WTC11 (cell line): ENCODE results near the gene NCOA6. TPM values are rescaled to one million over a fixed set of nuclear protein-coding genes. Genes with fewer than 3 reads are reported as not detected.
A peak's percentile ranks its signal among the peaks of the same experiment; 100 is the strongest.

Experiments
- ATAC-seq: fragments of 200-7000 bp; cut with Tn5 transposase; 2 replicates; pipeline ENCODE4 v1.10.0; 2021; ENCODE audit warnings: mild to moderate bottlenecking, moderate library complexity
- CTCF ChIA-PET: fragments of 300-600 bp; sonication (Branson Sonifier 250); formaldehyde crosslinking; loops from one replicate; lab custom pipeline; 2021; ENCODE audit warnings: antibody characterized with exemption; lab: Charles Lee
- POLR2A ChIA-PET: fragments of 350-600 bp; sonication (Branson Sonifier 250); formaldehyde crosslinking; loops from one replicate; lab custom pipeline; 2021; ENCODE audit warnings: antibody characterized with exemption; lab: Charles Lee
- DNase-seq: peaks from one replicate; pipeline ENCODE4 v3.0.0; 2021; ENCODE audit warnings: low spot score
- H3K27ac Mint-ChIP-seq: 2 replicates; pipeline ENCODE4 v1.8.0; 2021; ENCODE audit warnings: mixed read lengths
- H3K27me3 Mint-ChIP-seq: 2 replicates; pipeline ENCODE4 v1.8.0; 2021; ENCODE audit warnings: low read depth, mild to moderate bottlenecking, moderate library complexity, mixed read lengths
- H3K36me3 Mint-ChIP-seq: 2 replicates; pipeline ENCODE4 v1.8.0; 2021; ENCODE audit warnings: mixed read lengths
- H3K4me1 Mint-ChIP-seq: 2 replicates; pipeline ENCODE4 v1.8.0; 2022; ENCODE audit warnings: mixed read lengths
- H3K4me3 Mint-ChIP-seq: 2 replicates; pipeline ENCODE4 v1.8.0; 2021; ENCODE audit warnings: mild to moderate bottlenecking, moderate library complexity, mixed read lengths
- H3K9me3 Mint-ChIP-seq: 2 replicates; pipeline ENCODE4 v1.8.0; 2021; ENCODE audit warnings: mixed read lengths
- FOXP1 ChIP-seq: sonication (generic); formaldehyde crosslinking; IDR thresholded peaks from 2 replicates; pipeline ENCODE4 v1.8.0; 2022; ENCODE audit warnings: missing genetic modification reagents, mild to moderate bottlenecking, moderate library complexity, borderline replicate concordance
- PRRX2 ChIP-seq: fragments of 250-450 bp; sonication (Bioruptor Pico); IDR thresholded peaks from 2 replicates; pipeline ENCODE4 v1.8.0; 2021; ENCODE audit warnings: mild to moderate bottlenecking
- RELA ChIP-seq: sonication (generic); formaldehyde crosslinking; IDR thresholded peaks from 2 replicates; pipeline ENCODE4 v1.8.1; 2022; ENCODE audit warnings: missing genetic modification reagents, mild to moderate bottlenecking, borderline replicate concordance
- SMAD4 ChIP-seq: sonication (generic); formaldehyde crosslinking; IDR thresholded peaks from 2 replicates; pipeline ENCODE4 v1.8.0; 2022; ENCODE audit warnings: mild to moderate bottlenecking, missing genetic modification reagents
- SP1 ChIP-seq: sonication (generic); formaldehyde crosslinking; conservative IDR thresholded peaks from 2 replicates; pipeline ENCODE4 v1.8.1; 2022; ENCODE audit warnings: missing genetic modification reagents
- total RNA-seq: library from RNA; stranded (reverse); gene quantifications from 3 replicates; pipeline ENCODE4 v1.2.3, GENCODE V29; 2021
- TF ChIP-seq, protein P1 (sequence below): sonication (generic); formaldehyde crosslinking; IDR thresholded peaks from 2 replicates; pipeline ENCODE4 v1.8.1; 2022; ENCODE audit warnings: mild to moderate bottlenecking, moderate library complexity, missing genetic modification reagents
- TF ChIP-seq, protein P2 (sequence below): fragments of 250-450 bp; sonication (Bioruptor Pico); IDR thresholded peaks from 2 replicates; pipeline ENCODE4 v1.8.0; 2021; ENCODE audit warnings: mild to moderate bottlenecking
- TF ChIP-seq, protein P3 (sequence below): sonication (generic); formaldehyde crosslinking; IDR thresholded peaks from 2 replicates; pipeline ENCODE4 v1.8.1; 2023; ENCODE audit warnings: mild to moderate bottlenecking, missing genetic modification reagents, moderate library complexity
- TF ChIP-seq, protein P4 (sequence below): sonication (generic); formaldehyde crosslinking; IDR thresholded peaks from 2 replicates; pipeline ENCODE4 v1.8.0; 2022; ENCODE audit warnings: mild to moderate bottlenecking, missing genetic modification reagents
- TF ChIP-seq, protein P5 (sequence below): sonication (generic); formaldehyde crosslinking; IDR thresholded peaks from 2 replicates; pipeline ENCODE4 v1.8.0; 2023; ENCODE audit warnings: mild to moderate bottlenecking, missing genetic modification reagents
- TF ChIP-seq, protein P6 (sequence below): sonication (generic); formaldehyde crosslinking; IDR thresholded peaks from 2 replicates; pipeline ENCODE4 v1.8.1; 2023; ENCODE audit warnings: mild to moderate bottlenecking, missing genetic modification reagents, borderline replicate concordance
- TF ChIP-seq, protein P7 (sequence below): sonication (generic); formaldehyde crosslinking; IDR thresholded peaks from 2 replicates; pipeline ENCODE4 v1.8.1; 2023; ENCODE audit warnings: mild to moderate bottlenecking, moderate library complexity, missing genetic modification reagents
- TF ChIP-seq, protein P8 (sequence below): sonication (generic); formaldehyde crosslinking; IDR thresholded peaks from 2 replicates; pipeline ENCODE4 v1.8.0; 2023; ENCODE audit warnings: missing genetic modification reagents, mild to moderate bottlenecking, borderline replicate concordance

Gene NCOA6
- total RNA-seq, 1 experiment from 2014 or later, result 10.1 TPM

DNA sequence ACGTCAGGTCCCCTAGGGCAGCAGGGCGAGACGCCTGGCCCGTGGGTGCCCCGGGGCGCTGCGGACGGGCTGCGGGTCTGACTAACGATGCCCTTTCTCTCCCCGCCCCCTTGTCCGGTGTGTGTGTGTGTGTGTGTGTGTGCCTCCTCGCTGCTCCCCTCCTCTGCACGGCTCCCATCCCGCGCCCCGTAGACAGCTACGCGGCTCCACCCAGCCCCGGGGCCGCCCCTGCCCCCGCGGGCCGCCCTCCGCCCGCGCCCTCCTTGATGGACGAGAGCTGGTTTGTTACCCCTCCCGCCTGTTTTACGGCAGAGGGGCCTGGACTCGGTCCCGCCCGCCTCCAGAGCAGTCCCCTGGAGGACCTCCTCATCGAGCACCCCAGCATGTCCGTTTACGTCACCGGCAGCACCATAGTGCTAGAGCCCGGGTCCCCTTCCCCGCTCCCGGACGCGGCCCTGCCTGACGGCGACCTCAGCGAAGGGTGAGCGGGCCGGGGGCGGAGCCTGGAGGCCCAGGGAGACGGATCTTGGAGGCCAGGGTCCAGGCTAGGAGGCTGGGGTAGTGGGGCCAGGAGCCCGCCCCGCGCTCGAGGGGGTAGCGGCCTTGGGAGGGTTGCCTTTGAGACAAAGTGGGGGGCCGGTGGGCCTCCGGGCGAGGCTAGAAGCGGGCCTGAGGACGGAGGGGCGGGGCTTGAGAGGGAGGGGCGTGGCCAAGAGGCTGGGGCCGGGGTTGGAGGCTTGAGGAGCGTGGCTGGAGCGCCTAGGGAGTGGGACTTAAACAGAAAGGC is 116.2 kb downstream of the NCOA6 start:
- Mint-ChIP-seq H3K27me3 (peaks cover 48% of the 10 kb centered on the region), H3K4me1 (peaks cover 18% of the 10 kb centered on the region), H3K4me3 (peak overlapping the region; percentile 75), H3K9me3 (no peaks in the 10 kb centered on the region), H3K27ac (no peak overlapping the region), H3K36me3 (no peaks in the 10 kb centered on the region)
- ATAC-seq (peak; percentile 65), DNase-seq (peak; percentile 85)
- POLR2A ChIA-PET, result no interaction called here
- CTCF ChIA-PET, result interaction anchor here (0.5 to 7.0 kb wide), 18 partner anchors 15 to 397 kb away, joined by 3 to 50 read pairs (median 4); partner anchors contain the start of genes ITCH, MAP1LC3A and PIGU
- TF ChIP-seq, protein P1, sequence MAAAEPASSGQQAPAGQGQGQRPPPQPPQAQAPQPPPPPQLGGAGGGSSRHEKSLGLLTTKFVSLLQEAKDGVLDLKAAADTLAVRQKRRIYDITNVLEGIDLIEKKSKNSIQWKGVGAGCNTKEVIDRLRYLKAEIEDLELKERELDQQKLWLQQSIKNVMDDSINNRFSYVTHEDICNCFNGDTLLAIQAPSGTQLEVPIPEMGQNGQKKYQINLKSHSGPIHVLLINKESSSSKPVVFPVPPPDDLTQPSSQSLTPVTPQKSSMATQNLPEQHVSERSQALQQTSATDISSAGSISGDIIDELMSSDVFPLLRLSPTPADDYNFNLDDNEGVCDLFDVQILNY (CRISPR knock-in tag), result 0 out of 2 replicates have a peak, but pooled peaks have one; percentile 1
- TF ChIP-seq, protein P2, sequence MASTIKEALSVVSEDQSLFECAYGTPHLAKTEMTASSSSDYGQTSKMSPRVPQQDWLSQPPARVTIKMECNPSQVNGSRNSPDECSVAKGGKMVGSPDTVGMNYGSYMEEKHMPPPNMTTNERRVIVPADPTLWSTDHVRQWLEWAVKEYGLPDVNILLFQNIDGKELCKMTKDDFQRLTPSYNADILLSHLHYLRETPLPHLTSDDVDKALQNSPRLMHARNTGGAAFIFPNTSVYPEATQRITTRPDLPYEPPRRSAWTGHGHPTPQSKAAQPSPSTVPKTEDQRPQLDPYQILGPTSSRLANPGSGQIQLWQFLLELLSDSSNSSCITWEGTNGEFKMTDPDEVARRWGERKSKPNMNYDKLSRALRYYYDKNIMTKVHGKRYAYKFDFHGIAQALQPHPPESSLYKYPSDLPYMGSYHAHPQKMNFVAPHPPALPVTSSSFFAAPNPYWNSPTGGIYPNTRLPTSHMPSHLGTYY (CRISPR knock-in tag), result no peak
- TF ChIP-seq SP1 (CRISPR knock-in tag), result peak; percentile 56; the same call in 1 of the 2 replicates
- TF ChIP-seq PRRX2 (CRISPR knock-in tag), result no peak
- TF ChIP-seq, protein P3, sequence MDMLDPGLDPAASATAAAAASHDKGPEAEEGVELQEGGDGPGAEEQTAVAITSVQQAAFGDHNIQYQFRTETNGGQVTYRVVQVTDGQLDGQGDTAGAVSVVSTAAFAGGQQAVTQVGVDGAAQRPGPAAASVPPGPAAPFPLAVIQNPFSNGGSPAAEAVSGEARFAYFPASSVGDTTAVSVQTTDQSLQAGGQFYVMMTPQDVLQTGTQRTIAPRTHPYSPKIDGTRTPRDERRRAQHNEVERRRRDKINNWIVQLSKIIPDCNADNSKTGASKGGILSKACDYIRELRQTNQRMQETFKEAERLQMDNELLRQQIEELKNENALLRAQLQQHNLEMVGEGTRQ (CRISPR knock-in tag), result no peak
- TF ChIP-seq, protein P4, sequence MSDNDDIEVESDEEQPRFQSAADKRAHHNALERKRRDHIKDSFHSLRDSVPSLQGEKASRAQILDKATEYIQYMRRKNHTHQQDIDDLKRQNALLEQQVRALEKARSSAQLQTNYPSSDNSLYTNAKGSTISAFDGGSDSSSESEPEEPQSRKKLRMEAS (CRISPR knock-in tag), result peak; percentile 70
- TF ChIP-seq, protein P5, sequence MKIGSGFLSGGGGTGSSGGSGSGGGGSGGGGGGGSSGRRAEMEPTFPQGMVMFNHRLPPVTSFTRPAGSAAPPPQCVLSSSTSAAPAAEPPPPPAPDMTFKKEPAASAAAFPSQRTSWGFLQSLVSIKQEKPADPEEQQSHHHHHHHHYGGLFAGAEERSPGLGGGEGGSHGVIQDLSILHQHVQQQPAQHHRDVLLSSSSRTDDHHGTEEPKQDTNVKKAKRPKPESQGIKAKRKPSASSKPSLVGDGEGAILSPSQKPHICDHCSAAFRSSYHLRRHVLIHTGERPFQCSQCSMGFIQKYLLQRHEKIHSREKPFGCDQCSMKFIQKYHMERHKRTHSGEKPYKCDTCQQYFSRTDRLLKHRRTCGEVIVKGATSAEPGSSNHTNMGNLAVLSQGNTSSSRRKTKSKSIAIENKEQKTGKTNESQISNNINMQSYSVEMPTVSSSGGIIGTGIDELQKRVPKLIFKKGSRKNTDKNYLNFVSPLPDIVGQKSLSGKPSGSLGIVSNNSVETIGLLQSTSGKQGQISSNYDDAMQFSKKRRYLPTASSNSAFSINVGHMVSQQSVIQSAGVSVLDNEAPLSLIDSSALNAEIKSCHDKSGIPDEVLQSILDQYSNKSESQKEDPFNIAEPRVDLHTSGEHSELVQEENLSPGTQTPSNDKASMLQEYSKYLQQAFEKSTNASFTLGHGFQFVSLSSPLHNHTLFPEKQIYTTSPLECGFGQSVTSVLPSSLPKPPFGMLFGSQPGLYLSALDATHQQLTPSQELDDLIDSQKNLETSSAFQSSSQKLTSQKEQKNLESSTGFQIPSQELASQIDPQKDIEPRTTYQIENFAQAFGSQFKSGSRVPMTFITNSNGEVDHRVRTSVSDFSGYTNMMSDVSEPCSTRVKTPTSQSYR (CRISPR knock-in tag), result no peak
- TF ChIP-seq, protein P6, sequence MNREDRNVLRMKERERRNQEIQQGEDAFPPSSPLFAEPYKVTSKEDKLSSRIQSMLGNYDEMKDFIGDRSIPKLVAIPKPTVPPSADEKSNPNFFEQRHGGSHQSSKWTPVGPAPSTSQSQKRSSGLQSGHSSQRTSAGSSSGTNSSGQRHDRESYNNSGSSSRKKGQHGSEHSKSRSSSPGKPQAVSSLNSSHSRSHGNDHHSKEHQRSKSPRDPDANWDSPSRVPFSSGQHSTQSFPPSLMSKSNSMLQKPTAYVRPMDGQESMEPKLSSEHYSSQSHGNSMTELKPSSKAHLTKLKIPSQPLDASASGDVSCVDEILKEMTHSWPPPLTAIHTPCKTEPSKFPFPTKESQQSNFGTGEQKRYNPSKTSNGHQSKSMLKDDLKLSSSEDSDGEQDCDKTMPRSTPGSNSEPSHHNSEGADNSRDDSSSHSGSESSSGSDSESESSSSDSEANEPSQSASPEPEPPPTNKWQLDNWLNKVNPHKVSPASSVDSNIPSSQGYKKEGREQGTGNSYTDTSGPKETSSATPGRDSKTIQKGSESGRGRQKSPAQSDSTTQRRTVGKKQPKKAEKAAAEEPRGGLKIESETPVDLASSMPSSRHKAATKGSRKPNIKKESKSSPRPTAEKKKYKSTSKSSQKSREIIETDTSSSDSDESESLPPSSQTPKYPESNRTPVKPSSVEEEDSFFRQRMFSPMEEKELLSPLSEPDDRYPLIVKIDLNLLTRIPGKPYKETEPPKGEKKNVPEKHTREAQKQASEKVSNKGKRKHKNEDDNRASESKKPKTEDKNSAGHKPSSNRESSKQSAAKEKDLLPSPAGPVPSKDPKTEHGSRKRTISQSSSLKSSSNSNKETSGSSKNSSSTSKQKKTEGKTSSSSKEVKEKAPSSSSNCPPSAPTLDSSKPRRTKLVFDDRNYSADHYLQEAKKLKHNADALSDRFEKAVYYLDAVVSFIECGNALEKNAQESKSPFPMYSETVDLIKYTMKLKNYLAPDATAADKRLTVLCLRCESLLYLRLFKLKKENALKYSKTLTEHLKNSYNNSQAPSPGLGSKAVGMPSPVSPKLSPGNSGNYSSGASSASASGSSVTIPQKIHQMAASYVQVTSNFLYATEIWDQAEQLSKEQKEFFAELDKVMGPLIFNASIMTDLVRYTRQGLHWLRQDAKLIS (CRISPR knock-in tag), result no peak
- TF ChIP-seq, protein P7, sequence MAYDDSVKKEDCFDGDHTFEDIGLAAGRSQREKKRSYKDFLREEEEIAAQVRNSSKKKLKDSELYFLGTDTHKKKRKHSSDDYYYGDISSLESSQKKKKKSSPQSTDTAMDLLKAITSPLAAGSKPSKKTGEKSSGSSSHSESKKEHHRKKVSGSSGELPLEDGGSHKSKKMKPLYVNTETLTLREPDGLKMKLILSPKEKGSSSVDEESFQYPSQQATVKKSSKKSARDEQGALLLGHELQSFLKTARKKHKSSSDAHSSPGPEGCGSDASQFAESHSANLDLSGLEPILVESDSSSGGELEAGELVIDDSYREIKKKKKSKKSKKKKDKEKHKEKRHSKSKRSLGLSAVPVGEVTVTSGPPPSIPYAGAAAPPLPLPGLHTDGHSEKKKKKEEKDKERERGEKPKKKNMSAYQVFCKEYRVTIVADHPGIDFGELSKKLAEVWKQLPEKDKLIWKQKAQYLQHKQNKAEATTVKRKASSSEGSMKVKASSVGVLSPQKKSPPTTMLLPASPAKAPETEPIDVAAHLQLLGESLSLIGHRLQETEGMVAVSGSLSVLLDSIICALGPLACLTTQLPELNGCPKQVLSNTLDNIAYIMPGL, result peak; percentile 48
- TF ChIP-seq RELA (CRISPR knock-in tag), result no peak
- TF ChIP-seq FOXP1 (CRISPR knock-in tag), result 0 out of 2 replicates have a peak, but pooled peaks have one; percentile 38
- no peak for TF ChIP-seq SMAD4
- TF ChIP-seq, protein P8, sequence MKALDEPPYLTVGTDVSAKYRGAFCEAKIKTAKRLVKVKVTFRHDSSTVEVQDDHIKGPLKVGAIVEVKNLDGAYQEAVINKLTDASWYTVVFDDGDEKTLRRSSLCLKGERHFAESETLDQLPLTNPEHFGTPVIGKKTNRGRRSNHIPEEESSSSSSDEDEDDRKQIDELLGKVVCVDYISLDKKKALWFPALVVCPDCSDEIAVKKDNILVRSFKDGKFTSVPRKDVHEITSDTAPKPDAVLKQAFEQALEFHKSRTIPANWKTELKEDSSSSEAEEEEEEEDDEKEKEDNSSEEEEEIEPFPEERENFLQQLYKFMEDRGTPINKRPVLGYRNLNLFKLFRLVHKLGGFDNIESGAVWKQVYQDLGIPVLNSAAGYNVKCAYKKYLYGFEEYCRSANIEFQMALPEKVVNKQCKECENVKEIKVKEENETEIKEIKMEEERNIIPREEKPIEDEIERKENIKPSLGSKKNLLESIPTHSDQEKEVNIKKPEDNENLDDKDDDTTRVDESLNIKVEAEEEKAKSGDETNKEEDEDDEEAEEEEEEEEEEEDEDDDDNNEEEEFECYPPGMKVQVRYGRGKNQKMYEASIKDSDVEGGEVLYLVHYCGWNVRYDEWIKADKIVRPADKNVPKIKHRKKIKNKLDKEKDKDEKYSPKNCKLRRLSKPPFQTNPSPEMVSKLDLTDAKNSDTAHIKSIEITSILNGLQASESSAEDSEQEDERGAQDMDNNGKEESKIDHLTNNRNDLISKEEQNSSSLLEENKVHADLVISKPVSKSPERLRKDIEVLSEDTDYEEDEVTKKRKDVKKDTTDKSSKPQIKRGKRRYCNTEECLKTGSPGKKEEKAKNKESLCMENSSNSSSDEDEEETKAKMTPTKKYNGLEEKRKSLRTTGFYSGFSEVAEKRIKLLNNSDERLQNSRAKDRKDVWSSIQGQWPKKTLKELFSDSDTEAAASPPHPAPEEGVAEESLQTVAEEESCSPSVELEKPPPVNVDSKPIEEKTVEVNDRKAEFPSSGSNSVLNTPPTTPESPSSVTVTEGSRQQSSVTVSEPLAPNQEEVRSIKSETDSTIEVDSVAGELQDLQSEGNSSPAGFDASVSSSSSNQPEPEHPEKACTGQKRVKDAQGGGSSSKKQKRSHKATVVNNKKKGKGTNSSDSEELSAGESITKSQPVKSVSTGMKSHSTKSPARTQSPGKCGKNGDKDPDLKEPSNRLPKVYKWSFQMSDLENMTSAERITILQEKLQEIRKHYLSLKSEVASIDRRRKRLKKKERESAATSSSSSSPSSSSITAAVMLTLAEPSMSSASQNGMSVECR (CRISPR knock-in tag), result peak; percentile 64; the same call in 1 of the 2 replicates
